GF-D8 (cell line): ENCODE results near the gene RNF150.

ENCODE experiments used
- DNase-seq: peaks from one replicate; lab custom pipeline; 2025; lab: John Stamatoyannopoulos, UW

RNF150 gene

GRCh38 chr4:140924761-140925392, 208.4 kb downstream of the RNF150 start:
- no peak for DNase-seq

GRCh38 chr4:140906993-140907962, 226.0 kb downstream of the RNF150 start:
- DNase-seq = no peak

GRCh38 chr4:140904904-140905303, 228.4 kb downstream of the RNF150 start:
- DNase-seq = no peak

GRCh38 chr4:140903522-140904475, 229.5 kb downstream of the RNF150 start:
- no peak for DNase-seq

GRCh38 chr4:140901736-140902336, 231.4 kb downstream of the RNF150 start:
- no peak for DNase-seq

GRCh38 chr4:140893939-140894338, 239.3 kb downstream of the RNF150 start:
- no peak for DNase-seq

- no peak for DNase-seq
Measured at GRCh38 chr4:140888054-140888453, 245.2 kb downstream of the RNF150 start.

- no peak for DNase-seq
Measured at GRCh38 chr4:140887467-140887866, 245.8 kb downstream of the RNF150 start.

GRCh38 chr4:140884431-140885058, 248.7 kb downstream of the RNF150 start:
- DNase-seq = no peak

- DNase-seq = no peak
Measured at GRCh38 chr4:140877781-140878180, 255.5 kb downstream of the RNF150 start.

GRCh38 chr4:140876615-140877364, 256.5 kb downstream of the RNF150 start:
- DNase-seq = no peak

- no peak for DNase-seq
Measured at GRCh38 chr4:140875746-140876452, 257.4 kb downstream of the RNF150 start.

GRCh38 chr4:140874056-140874455, 259.2 kb downstream of the RNF150 start:
- DNase-seq = no peak

- DNase-seq = no peak
Measured at GRCh38 chr4:140871368-140871767, 261.9 kb downstream of the RNF150 start.

- no peak for DNase-seq
Measured at GRCh38 chr4:140870427-140870826, 262.8 kb downstream of the RNF150 start.

- no peak for DNase-seq
Measured at GRCh38 chr4:140869446-140869845, 263.8 kb downstream of the RNF150 start.

GRCh38 chr4:140867356-140867755, 265.9 kb downstream of the RNF150 start:
- DNase-seq = no peak

- no peak for DNase-seq
Measured at GRCh38 chr4:140866492-140867005, 266.7 kb downstream of the RNF150 start.
